NT2/D1 (cell line): ENCODE data around the gene MAN2A2.

ENCODE experiments used
- SUZ12 ChIP-seq: IDR thresholded peaks from 2 replicates; pipeline ENCODE4 v1.6.1; 2011; ENCODE audit not compliant: insufficient read length, insufficient read depth; ENCODE audit errors: extremely low read depth
- YY1 ChIP-seq: IDR thresholded peaks from 2 replicates; pipeline ENCODE4 v1.6.1; 2011; ENCODE audit not compliant: insufficient read length, insufficient read depth
- ZNF274 ChIP-seq: IDR thresholded peaks from 2 replicates; pipeline ENCODE4 v1.6.1; 2011; ENCODE audit warnings: mild to moderate bottlenecking, low read depth, low read length

- TF ChIP-seq YY1: no peak
- no peak for TF ChIP-seq ZNF274
- no peak for TF ChIP-seq SUZ12
Measured at GRCh38 chr15:90912770-90913075, 9.6 kb downstream of the MAN2A2 start.
